Cerebellar cortex (tissue), 1 donor: ENCODE measurements around the gene SH2B3.
"Not testable (repeated sequence)": the region's sequence is repeated elsewhere in the genome, so short reads cannot be mapped to it uniquely, and the experiment has no call there.

Experiments
- DNase-seq: peaks from one replicate; pipeline ENCODE4 v3.0.0-alpha.2; 2015; ENCODE audit warnings: low spot score

SH2B3 gene

DNA sequence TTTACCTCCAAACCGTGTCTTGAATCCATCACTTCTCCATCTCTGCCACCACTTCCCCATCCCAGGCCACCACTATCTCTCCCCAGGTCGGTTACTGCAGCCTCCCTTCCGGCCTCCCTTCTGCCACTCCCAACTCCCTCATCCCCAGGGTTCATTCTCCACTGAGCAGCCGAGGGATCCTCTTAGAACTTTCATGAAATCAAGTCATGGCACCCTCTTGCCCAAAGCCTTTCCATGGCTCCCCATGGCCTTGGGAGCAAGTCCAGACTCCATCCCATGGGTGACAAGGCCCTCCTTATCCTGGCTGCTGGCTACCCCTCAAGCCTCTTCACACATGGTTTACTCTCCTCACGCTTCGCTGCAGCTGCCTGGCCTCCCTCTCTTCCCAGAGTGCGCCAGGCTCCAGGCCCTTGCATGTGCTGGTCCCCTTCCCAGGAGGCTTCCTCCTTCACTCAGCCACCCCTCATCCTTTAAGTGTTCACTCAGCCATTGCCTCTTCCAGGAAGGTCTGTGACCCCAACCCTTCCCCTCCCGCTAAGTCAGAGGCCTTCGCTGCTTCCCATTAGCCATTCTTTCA lies 17.9 kb upstream of the SH2B3 start:
- no peak for DNase-seq

GRCh38 chr12:111389635-111390034 lies 16.1 kb upstream of the SH2B3 start:
- no peak for DNase-seq

GRCh38 chr12:111390910-111391309 lies 14.8 kb upstream of the SH2B3 start:
- DNase-seq, result no peak

GRCh38 chr12:111393700-111394300 lies 11.9 kb upstream of the SH2B3 start:
- no peak for DNase-seq

- no peak for DNase-seq
Measured at GRCh38 chr12:111394480-111394879, 11.2 kb upstream of the SH2B3 start.

DNA sequence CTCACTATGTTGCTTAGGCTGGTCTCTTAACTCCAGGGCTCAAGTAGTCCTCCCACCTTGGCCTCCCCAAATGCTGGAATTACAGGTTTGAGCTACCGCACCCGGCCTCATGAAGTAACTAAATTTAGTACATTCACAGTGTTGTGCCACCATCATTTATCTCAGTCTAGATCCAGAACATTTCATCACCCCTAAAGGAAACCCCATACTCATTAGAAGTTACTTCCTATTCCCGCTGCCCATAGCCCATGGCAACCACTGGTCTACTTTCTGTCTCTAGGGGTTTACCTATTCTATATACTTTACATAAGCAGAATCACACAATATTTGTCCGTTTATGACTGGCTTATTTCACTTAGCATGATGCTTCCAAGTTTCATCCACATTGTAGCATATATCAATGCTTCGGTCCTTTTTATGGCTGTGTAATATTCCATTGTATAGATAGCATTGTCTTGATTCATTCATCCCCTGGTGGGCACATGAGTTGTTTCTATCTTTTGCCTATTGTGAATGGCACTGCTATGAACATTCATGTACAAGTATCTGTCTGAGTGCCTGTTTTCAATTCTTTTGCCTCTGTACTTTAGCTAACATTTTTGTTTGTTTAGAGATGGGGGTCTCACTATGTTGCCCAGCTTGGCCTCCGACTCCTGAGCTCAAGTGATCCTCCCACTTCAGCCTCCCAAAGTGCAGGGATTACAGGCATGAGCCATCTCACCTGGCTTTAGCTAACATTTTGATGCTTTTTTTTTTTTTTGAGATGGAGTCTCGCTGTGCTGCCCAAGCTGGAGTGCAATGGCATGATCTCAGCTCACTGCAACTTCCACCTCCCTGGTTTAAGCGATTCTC lies 10.2 kb upstream of the SH2B3 start:
- no peak for DNase-seq

GRCh38 chr12:111396271-111396670 lies 9.5 kb upstream of the SH2B3 start:
- DNase-seq, result not testable (repeated sequence)

- peak; percentile 70 for DNase-seq
Measured at GRCh38 chr12:111396726-111397445, 8.8 kb upstream of the SH2B3 start.

DNA sequence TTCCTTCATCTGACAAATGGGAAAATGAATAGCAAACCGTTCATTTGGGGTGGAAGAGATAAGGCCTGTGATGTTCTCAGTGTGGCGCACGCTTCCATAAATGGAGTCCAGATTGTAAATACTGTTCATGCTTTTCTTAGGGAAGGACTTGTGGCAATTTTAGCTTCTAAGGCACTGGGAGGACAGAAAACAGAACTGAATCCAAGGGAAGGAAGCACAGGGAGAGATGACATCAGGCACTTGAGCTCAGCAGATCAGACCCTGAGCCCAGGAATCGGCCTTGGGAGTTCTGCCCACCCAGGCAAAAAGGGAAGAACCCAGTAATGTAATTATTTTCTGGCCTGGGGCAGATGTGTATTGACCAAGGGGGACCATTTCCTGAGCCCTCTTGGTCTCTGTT lies 7.2 kb upstream of the SH2B3 start:
- no peak for DNase-seq

- not testable (repeated sequence) for DNase-seq
Measured at GRCh38 chr12:111399741-111400404, 5.8 kb upstream of the SH2B3 start.

DNA sequence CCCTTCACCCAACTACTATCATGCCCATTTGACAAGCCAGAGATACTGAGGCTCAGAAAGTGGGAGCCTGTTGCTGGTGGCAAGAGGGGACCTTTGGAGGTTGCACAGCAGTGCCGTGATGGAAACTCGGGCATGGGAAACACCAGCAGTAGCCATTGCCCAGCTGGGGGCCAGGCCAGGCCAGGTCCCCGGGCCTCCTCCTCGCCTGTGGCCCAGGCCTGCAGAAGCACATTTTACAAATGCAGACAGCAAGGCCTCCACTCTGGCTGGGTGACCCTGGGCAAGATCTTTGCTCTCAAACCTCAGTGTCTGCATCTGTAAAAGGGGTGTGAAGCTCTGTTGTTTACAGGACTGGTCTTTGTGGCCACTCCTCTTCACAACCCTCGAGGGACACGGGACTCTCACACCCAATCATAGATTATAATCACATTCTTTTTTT lies 4.5 kb upstream of the SH2B3 start:
- DNase-seq, result no peak

GRCh38 chr12:111402490-111402824 lies 3.3 kb upstream of the SH2B3 start:
- not testable (repeated sequence) for DNase-seq

GRCh38 chr12:111404362-111405148 lies 1.2 kb upstream of the SH2B3 start:
- peak; percentile 38 for DNase-seq

GRCh38 chr12:111405149-111405858 lies 419 bp upstream of the SH2B3 start:
- DNase-seq, result peak; percentile 91

DNA sequence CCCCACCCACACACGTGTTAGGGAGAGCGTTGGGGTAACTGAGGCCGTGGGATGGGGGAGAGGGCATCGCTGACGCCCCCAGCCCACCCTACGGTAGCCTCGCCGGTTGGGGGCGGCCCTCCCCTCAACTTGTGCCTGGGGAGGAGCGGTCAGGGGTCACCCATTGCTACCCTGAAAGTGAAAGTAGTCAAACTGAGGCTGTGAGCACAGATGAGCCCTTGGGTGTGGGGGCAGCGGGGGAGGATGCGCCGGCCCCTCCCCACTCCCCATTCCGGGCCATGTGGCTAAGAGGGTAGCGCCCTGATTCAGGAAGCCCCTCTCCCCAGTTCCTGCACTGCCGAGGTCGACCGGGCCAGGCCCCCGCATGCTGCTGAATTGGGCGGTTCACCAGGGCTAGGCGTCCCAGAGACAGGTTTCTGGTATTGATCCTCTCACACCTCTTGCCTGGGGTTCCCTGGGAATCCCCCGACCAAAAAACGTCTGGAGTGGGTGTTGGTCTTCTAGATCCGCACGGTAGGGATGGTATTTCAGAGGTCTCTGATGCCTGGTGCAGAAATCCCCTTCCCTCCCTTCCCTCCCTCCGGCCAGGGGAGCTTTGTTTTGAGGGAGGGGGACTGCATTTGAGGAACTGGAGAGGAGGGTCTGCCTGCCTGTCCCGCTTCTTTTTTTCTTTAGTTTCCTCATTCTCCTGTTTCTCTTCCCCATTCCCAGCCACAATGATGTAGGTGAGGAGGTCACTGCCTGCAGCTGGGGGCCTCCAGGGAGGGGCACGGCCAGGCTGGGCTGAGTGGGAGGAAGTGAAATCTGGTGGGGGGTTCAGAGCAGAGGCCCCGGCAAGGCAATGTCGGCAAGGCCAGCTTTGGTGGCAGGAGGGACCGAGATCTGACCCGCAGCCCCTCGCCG lies 1.0 kb downstream of the SH2B3 start:
- no peak for DNase-seq

GRCh38 chr12:111407377-111408115 lies 1.8 kb downstream of the SH2B3 start:
- no peak for DNase-seq

GRCh38 chr12:111408116-111408440 lies 2.4 kb downstream of the SH2B3 start:
- no peak for DNase-seq

- no peak for DNase-seq
Measured at GRCh38 chr12:111408686-111409402, 3.1 kb downstream of the SH2B3 start.
